AG09319 (cell line): ENCODE results near the gene ZDHHC4.

Experiments
- DNase-seq: peaks from one replicate; pipeline ENCODE4 v3.0.0-alpha.2; 2010; ENCODE audit warnings: low read depth; ENCODE audit errors: extremely low read depth
- CTCF ChIP-seq: IDR thresholded peaks from 2 replicates; pipeline ENCODE4 v1.5.1; 2011; ENCODE audit warnings: low read depth, mild to moderate bottlenecking, inconsistent platforms, low read length, moderate library complexity

ZDHHC4 gene

DNA sequence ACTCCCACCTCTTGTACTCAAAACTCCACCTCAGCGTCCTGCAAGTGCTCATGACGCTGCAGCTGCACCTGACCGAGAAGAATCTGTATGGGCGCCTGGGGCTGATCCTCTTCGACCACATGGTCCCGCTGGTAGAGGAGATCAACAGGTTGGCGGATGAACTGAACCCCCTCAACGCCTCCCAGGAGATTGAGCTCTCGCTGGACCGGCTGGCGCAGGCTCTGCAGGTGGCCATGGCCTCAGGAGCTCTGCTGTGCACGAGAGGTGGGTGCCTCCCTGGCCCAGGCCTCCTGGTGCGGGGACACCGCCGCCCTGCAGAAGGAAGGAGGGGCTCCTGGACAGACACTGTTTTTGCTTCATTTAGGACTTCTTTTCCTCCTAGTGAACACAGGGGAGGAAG lies 22.8 kb downstream of the ZDHHC4 start:
- TF ChIP-seq CTCF: no peak

GRCh38 chr7:6604458-6604857 lies 27.2 kb downstream of the ZDHHC4 start:
- DNase-seq: no peak
- TF ChIP-seq CTCF: no peak

More for the DNA sequence above, 22.8 kb downstream of the ZDHHC4 start:
- DNase-seq: no peak

- DNase-seq: no peak
- no peak for TF ChIP-seq CTCF
Observed at GRCh38 chr7:6606866-6607583, 29.8 kb downstream of the ZDHHC4 start.

DNA sequence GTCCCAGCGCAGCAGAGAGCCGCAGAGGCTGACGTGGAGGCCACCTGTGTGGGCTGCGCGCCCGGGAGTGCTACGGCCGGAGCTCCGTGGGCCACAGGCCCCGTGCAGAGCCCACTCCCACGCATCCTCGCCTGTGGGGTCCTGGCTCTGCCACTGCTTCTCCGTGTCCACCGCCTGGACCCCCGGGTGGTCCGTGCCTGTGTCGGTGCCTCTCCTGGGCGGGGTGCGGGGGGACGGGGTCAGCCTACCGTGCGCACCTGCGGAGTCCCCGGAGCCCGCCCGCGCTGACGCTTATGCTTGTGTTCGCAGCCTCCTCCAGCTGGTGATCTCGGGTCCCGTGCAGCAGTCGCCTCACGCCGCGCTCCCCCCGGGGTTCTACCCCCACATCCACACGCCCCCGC lies 30.4 kb downstream of the ZDHHC4 start:
- no peak for TF ChIP-seq CTCF
- no peak for DNase-seq

DNA sequence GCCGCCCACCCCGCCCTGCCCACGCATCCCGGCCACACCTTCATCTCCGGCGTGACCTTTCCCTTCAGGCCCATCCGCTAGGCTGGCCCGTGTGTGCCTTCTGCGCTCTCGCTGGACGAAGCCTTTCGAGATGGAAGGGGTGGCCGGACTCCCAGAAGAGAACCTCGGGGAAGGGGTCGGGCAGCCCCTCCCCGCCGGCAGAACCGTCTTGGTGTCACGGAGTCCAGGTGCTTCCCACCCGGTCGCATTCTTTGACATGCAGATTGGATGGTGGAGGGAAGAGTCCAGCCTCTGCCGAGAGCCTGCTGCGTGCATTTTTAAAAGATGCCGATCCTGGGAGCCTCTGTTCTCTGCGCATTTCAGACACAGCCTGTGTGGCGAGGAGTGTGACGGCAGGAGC lies 30.8 kb downstream of the ZDHHC4 start:
- DNase-seq: no peak
- no peak for TF ChIP-seq CTCF

DNA sequence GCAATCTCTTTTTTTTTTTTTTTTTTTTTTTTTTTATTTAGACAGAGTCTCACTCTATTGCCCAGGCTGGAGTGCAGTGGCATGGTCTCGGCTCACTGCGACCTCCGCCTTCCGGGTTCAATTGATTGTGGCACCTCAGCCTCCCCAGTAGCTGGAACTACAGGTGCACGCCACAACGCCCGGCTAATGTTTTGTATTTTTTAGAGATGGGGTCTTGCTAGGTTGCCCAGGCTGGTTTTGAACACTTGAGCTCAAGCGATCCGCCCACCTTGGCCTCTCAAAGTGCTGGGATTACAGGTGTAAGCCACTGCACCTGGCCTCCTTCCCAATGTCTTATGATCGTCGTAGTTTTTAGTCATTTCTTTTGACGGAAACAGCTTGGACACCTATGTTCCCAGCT lies 31.5 kb downstream of the ZDHHC4 start:
- no peak for DNase-seq
- TF ChIP-seq CTCF: no peak

DNA sequence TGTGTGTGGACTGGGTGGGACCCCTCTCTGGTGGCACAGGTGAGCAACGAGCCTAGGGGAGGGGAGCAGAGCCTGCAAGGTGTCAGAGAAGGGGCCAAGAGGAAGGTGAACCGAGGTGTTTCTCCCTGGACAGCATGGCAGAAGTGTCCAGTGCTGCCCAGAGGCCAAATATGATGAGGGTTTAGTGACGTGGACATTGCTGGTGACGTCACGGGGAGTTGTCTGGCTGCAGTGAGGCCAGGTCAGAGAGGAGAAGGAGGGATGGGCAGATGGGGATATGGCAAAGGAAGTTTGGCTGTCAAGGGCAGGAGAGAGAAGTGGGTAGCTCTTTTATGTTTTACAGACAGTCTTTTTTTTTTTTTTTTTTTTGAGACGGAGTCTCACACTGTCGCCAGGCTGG lies 35.6 kb downstream of the ZDHHC4 start:
- DNase-seq: no peak

More for the DNA sequence above, 35.6 kb downstream of the ZDHHC4 start:
- TF ChIP-seq CTCF: no peak
